ENCODE results near the gene SNAPC4.

Gene SNAPC4

GRCh38 chr9:136441191-136441680 lies 41.3 kb upstream of the SNAPC4 start:
- Histone ChIP-seq H3K36me3 (ENCODE audit: control insufficient read depth, insufficient read depth, low read length) (peaks cover 29% of the 10 kb centered on the region), H3K27me3 (ENCODE audit: control insufficient read depth, insufficient read depth, low read length) (no peaks in the 10 kb centered on the region), H3K4me1 (ENCODE audit: control insufficient read depth, insufficient read depth, low read length) (0 out of 2 replicates have a peak, but pooled peaks cover 4% of the 10 kb centered on the region), H3K27ac (ENCODE audit: low read length) (no peak overlapping the region), H3K4me3 (ENCODE audit: low read length) (no peak overlapping the region), H3K9me3 (ENCODE audit: control insufficient read depth, insufficient read depth, low read length) (no peaks in the 10 kb centered on the region)
- DNase-seq (ENCODE audit: low read depth, low spot score), result no peak
- no CpG with 5 or more reads among the region's 15 CpGs for WGBS (ENCODE audit: insufficient coverage, insufficient read length)

GRCh38 chr9:136439481-136440408 lies 39.8 kb upstream of the SNAPC4 start, which contains the start of gene INPP5E:
Gene INPP5E, minus strand, starts transcription at chr9:136439845. Its CDS starts 426 bp downstream, at chr9:136439419.
- no peaks in the 10 kb centered on the region for H3K9me3 ChIP-seq (ENCODE audit: control insufficient read depth, insufficient read depth, low read length)
- DNase-seq (ENCODE audit: low read depth, low spot score), result peak; percentile 41
- H3K36me3 ChIP-seq (ENCODE audit: control insufficient read depth, insufficient read depth, low read length), result peaks cover 25% of the 10 kb centered on the region
- peak within 1 kb of the TSS; percentile 94 for H3K4me3 ChIP-seq (ENCODE audit: low read length)
- H3K27ac ChIP-seq (ENCODE audit: low read length), result no peak within 1 kb of the TSS
- WGBS (ENCODE audit: insufficient coverage, insufficient read length), result no CpG with 5 or more reads among the region's 90 CpGs
- H3K27me3 ChIP-seq (ENCODE audit: control insufficient read depth, insufficient read depth, low read length), result no peaks in the 10 kb centered on the region
- H3K4me1 ChIP-seq (ENCODE audit: control insufficient read depth, insufficient read depth, low read length), result 0 out of 2 replicates have a peak, but pooled peaks cover 4% of the 10 kb centered on the region

GRCh38 chr9:136438548-136439480 lies 38.8 kb upstream of the SNAPC4 start:
- H3K27ac ChIP-seq (ENCODE audit: low read length), result no peak overlapping the region
- 0 out of 2 replicates have a peak, but pooled peaks cover 4% of the 10 kb centered on the region for H3K4me1 ChIP-seq (ENCODE audit: control insufficient read depth, insufficient read depth, low read length)
- DNase-seq (ENCODE audit: low read depth, low spot score), result no peak
- peaks cover 21% of the 10 kb centered on the region for H3K36me3 ChIP-seq (ENCODE audit: control insufficient read depth, insufficient read depth, low read length)
- no peaks in the 10 kb centered on the region for H3K9me3 ChIP-seq (ENCODE audit: control insufficient read depth, insufficient read depth, low read length)
- no CpG with 5 or more reads among the region's 91 CpGs for WGBS (ENCODE audit: insufficient coverage, insufficient read length)
- peak overlapping the region; percentile 94 for H3K4me3 ChIP-seq (ENCODE audit: low read length)
- no peaks in the 10 kb centered on the region for H3K27me3 ChIP-seq (ENCODE audit: control insufficient read depth, insufficient read depth, low read length)

- Histone ChIP-seq H3K27ac (ENCODE audit: low read length) (no peak overlapping the region), H3K27me3 (ENCODE audit: control insufficient read depth, insufficient read depth, low read length) (no peaks in the 10 kb centered on the region), H3K9me3 (ENCODE audit: control insufficient read depth, insufficient read depth, low read length) (no peaks in the 10 kb centered on the region), H3K4me3 (ENCODE audit: low read length) (peak overlapping the region; percentile 94; the same call in 1 of the 2 replicates), H3K4me1 (ENCODE audit: control insufficient read depth, insufficient read depth, low read length) (0 out of 2 replicates have a peak, but pooled peaks cover 4% of the 10 kb centered on the region), H3K36me3 (ENCODE audit: control insufficient read depth, insufficient read depth, low read length) (peaks cover 16% of the 10 kb centered on the region)
- no CpG with 5 or more reads among the region's 37 CpGs for WGBS (ENCODE audit: insufficient coverage, insufficient read length)
- no peak for DNase-seq (ENCODE audit: low read depth, low spot score)
Observed at GRCh38 chr9:136437839-136438547, 38.0 kb upstream of the SNAPC4 start.

- H3K36me3 ChIP-seq (ENCODE audit: control insufficient read depth, insufficient read depth, low read length), result peaks cover 13% of the 10 kb centered on the region
- H3K4me3 ChIP-seq (ENCODE audit: low read length), result no peak overlapping the region
- no peaks in the 10 kb centered on the region for H3K9me3 ChIP-seq (ENCODE audit: control insufficient read depth, insufficient read depth, low read length)
- DNase-seq (ENCODE audit: low read depth, low spot score), result no peak
- H3K27ac ChIP-seq (ENCODE audit: low read length), result no peak overlapping the region
- WGBS (ENCODE audit: insufficient coverage, insufficient read length), result no CpG with 5 or more reads among the region's 8 CpGs
- 0 out of 2 replicates have a peak, but pooled peaks cover 4% of the 10 kb centered on the region for H3K4me1 ChIP-seq (ENCODE audit: control insufficient read depth, insufficient read depth, low read length)
- H3K27me3 ChIP-seq (ENCODE audit: control insufficient read depth, insufficient read depth, low read length), result no peaks in the 10 kb centered on the region
Observed at GRCh38 chr9:136437430-136437829, 37.5 kb upstream of the SNAPC4 start.

GRCh38 chr9:136436055-136436634 lies 36.2 kb upstream of the SNAPC4 start:
- DNase-seq (ENCODE audit: low read depth, low spot score), result no peak
- Histone ChIP-seq H3K27me3 (ENCODE audit: control insufficient read depth, insufficient read depth, low read length) (no peaks in the 10 kb centered on the region), H3K36me3 (ENCODE audit: control insufficient read depth, insufficient read depth, low read length) (peaks cover 6% of the 10 kb centered on the region), H3K4me1 (ENCODE audit: control insufficient read depth, insufficient read depth, low read length) (0 out of 2 replicates have a peak, but pooled peaks cover 4% of the 10 kb centered on the region), H3K4me3 (ENCODE audit: low read length) (no peak overlapping the region), H3K9me3 (ENCODE audit: control insufficient read depth, insufficient read depth, low read length) (no peaks in the 10 kb centered on the region), H3K27ac (ENCODE audit: low read length) (no peak overlapping the region)
- no CpG with 5 or more reads among the region's 25 CpGs for WGBS (ENCODE audit: insufficient coverage, insufficient read length)

- Histone ChIP-seq H3K4me3 (ENCODE audit: low read length) (no peak overlapping the region), H3K27ac (ENCODE audit: low read length) (no peak overlapping the region), H3K36me3 (ENCODE audit: control insufficient read depth, insufficient read depth, low read length) (peaks cover 3% of the 10 kb centered on the region; the same call in 1 of the 2 replicates), H3K9me3 (ENCODE audit: control insufficient read depth, insufficient read depth, low read length) (no peaks in the 10 kb centered on the region), H3K27me3 (ENCODE audit: control insufficient read depth, insufficient read depth, low read length) (no peaks in the 10 kb centered on the region), H3K4me1 (ENCODE audit: control insufficient read depth, insufficient read depth, low read length) (0 out of 2 replicates have a peak, but pooled peaks cover 3% of the 10 kb centered on the region)
- WGBS (ENCODE audit: insufficient coverage, insufficient read length), result no CpG with 5 or more reads among the region's 17 CpGs
- no peak for DNase-seq (ENCODE audit: low read depth, low spot score)
Observed at GRCh38 chr9:136434580-136435169, 34.7 kb upstream of the SNAPC4 start.

- DNase-seq (ENCODE audit: low read depth, low spot score), result no peak
- H3K4me3 ChIP-seq (ENCODE audit: low read length), result no peak overlapping the region
- no CpG with 5 or more reads among the region's 37 CpGs for WGBS (ENCODE audit: insufficient coverage, insufficient read length)
- H3K36me3 ChIP-seq (ENCODE audit: control insufficient read depth, insufficient read depth, low read length), result peaks cover 6% of the 10 kb centered on the region; the same call in 1 of the 2 replicates
- no peaks in the 10 kb centered on the region for H3K9me3 ChIP-seq (ENCODE audit: control insufficient read depth, insufficient read depth, low read length)
- H3K27me3 ChIP-seq (ENCODE audit: control insufficient read depth, insufficient read depth, low read length), result no peaks in the 10 kb centered on the region
- no peak overlapping the region for H3K27ac ChIP-seq (ENCODE audit: low read length)
- 0 out of 2 replicates have a peak, but pooled peaks cover 3% of the 10 kb centered on the region for H3K4me1 ChIP-seq (ENCODE audit: control insufficient read depth, insufficient read depth, low read length)
Observed at GRCh38 chr9:136433849-136434579, 34.0 kb upstream of the SNAPC4 start.

All from iPS DF 6.9 (cell line).